Measurements from ENCODE around the gene RIN3.

DNA sequence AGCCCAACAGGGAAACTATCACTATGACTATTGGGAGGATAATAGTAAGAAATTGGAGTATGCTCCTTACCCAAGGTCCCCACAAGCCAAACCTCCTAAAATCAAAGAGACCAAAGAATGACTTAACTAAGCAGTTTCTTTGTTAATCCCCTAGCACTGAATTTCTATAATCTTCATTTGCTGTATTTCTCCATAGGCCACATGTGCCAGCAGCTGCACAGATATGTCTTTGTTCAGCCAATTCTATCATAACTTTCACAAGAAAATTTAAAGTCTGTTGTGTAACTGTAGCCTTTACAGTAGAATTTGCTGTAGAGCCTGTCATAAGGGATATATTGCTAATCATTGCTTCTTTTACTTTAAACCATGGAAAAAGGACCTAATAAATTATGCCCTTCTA lies 104.0 kb downstream of the RIN3 start:
- TF ChIP-seq, protein P1, sequence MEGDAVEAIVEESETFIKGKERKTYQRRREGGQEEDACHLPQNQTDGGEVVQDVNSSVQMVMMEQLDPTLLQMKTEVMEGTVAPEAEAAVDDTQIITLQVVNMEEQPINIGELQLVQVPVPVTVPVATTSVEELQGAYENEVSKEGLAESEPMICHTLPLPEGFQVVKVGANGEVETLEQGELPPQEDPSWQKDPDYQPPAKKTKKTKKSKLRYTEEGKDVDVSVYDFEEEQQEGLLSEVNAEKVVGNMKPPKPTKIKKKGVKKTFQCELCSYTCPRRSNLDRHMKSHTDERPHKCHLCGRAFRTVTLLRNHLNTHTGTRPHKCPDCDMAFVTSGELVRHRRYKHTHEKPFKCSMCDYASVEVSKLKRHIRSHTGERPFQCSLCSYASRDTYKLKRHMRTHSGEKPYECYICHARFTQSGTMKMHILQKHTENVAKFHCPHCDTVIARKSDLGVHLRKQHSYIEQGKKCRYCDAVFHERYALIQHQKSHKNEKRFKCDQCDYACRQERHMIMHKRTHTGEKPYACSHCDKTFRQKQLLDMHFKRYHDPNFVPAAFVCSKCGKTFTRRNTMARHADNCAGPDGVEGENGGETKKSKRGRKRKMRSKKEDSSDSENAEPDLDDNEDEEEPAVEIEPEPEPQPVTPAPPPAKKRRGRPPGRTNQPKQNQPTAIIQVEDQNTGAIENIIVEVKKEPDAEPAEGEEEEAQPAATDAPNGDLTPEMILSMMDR (IDR thresholded peaks at IDR 0.05 in 8 of 11, conservative IDR thresholded peaks at IDR 0.05 in 3 of 11), result no peak
- TF ChIP-seq POLR2A (IDR thresholded peaks at IDR 0.05), result no peak

Measured in spleen (tissue), 7 donors.